ENCODE results near the gene TXK.
"Not testable (repeated sequence)": the region's sequence is repeated elsewhere in the genome, so short reads cannot be mapped to it uniquely, and the experiment has no call there.

Gene TXK
- 18.2 to 31.0 (median 25.7) reads per million in 4 experiments for total RNA-seq

DNA sequence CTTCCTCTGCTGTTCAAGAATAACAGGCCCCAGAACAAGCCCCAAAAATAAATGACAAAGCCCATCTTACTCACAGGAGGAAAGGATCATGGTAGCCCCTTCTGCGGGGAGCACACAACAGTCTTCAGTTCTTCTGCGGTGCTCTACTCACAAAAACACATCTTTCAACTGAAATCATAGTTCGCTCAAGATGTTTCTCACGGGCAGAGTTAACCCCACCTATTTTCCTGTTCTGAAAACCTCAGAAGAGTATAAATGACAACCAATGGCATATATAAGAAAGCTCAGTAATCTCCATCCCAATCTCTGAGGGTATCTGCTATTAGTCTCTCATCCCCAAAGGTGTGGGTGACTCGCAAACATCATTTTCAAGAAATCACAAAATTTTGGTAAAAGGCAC is at the start of gene TXK:
TXK (minus strand) TSS at position 170 of the 400 bp plus-strand sequence; CDS start at position 90, 80 bp downstream.
- DNase-seq: no peak

DNA sequence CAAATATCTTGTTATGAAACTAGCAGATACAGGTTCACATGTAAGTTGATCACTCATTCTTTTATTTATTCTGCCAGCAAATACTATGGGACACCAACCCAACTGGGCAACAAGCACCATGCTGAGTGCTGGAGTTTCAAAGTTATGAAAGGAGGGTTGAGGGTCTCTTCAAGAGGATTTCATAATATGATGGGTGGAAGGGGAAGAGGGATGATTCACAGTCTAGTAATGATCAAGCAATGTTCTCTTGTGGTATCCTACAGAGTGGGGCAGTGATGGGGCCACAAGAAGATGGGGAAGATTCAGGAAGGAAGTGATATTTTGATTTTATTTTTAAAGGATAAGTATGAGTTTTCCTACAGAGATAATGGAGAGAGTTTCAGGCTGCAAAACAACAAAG is 46.2 kb upstream of the TXK start:
- DNase-seq: no peak

DNA sequence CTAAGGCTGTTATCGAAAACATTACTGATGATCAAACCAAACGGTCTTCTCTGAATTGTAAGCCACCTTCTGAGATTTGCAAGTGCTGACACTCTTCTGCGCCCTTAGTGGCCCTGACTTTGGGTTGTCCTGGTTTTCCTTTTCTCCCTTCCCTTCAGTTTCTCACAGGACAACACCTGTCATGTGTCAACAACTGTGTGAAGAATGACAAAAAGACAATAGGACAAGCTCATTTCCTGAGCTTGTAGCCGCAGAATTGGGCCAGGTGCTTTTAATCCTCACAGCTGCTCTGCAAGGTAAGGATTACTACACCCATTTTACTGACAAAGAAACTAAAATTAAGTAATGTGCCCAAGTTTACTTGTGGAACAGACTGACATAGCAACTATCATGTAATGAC is 44.9 kb upstream of the TXK start:
- no peak for DNase-seq

DNA sequence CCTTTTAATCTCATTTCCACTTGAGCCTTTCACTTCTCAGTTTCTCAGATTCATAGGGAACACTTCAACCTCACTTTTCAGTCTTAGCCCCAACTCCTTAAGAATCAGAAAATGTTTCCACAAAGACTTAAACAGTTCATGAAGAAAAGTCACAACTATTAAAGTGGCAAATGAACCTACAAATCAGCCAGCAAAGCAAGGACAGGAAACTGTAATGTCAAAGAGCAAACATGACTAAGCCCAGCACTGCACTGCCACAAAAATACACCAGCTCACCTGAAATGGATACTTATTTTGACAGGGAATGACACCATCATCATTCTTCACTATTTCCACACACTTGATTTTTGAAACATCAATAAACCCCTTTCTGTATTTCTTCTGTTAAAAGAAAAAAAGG is 41.8 kb upstream of the TXK start:
- DNase-seq: no peak

GRCh38 chr4:48175328-48175727 is 41.3 kb upstream of the TXK start:
- no peak for DNase-seq

- no peak for DNase-seq
Measured at GRCh38 chr4:48173056-48173991, 39.3 kb upstream of the TXK start.

DNA sequence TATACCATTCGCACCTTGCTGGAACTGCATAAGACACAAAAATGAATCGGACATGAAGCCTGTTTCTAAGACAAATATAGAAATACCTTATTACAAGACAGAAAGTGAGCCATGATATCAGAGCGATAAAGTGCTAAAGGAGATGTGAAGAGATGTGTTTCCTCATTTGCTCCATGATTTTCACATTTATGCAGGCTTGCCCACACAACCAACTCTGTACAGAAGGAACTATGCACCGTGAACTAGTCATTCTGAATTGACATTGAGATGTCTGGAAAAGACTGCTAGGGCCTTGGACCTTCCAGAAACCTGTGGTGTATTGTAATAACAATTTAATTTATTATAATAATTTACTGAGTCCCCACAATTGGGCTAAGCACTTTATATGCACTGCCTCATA is 38.6 kb upstream of the TXK start:
- DNase-seq: no peak

GRCh38 chr4:48169636-48170035 is 35.6 kb upstream of the TXK start:
- no peak for DNase-seq

- no peak for DNase-seq
Measured at GRCh38 chr4:48167538-48168263, 33.7 kb upstream of the TXK start.

DNA sequence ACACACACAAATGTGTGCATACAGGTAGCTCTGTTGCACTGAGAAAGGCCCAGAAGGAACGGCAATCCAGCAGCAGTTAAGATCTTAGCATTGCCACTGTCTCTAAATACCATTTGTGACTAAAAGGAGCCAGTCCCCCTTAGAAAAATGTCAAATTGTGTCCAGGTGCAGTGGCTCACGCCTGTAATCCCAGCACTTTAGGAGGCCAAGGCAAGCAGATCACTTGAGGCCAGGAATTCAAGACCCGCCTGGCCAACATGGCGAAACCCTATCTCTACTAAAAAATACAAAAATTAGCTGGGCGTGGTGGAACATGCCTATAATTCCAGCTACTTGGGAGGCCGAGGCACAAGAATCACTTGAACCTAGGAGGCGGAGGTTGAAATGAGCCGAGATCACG is 30.5 kb upstream of the TXK start:
- not testable (repeated sequence) for DNase-seq

GRCh38 chr4:48163746-48164145 is 29.7 kb upstream of the TXK start:
- no peak for DNase-seq

DNA sequence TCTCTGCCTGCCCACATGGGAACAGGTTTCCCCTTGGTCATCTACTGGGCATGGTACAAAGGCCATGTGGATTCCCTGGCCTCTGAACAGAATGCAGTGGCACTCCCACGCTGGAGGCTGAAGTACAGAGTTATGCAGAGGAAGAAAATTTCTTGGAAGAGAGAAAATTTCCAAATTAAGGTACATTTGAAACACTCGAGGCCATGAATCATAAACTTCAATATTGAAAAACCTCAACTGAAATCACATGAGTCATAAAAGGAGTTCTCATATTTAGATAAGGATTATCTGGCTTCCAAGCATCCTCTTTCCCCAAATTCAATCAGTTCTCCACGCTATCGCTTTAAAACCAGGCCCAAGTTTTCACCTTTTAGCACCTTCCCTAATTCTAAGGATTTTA is 28.1 kb upstream of the TXK start:
- no peak for DNase-seq

DNA sequence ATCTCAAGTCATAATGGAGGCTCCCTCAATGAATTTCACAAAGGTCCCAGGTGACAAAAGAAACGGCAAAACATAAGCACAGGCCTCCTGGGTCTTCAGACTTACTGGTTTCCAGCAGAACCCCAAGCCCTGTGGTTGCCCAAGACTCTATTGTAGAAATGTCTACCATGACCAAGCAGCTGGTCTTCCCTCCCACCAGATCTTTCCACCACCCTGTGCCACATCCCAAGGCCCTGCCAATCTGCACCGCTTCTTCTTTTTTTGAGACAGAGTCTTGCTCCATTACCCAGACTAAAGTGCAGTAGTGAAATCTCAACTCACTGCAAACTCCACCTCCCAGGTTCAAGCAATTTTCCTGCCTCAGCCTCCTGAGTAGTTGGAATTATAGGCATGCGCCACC is 23.2 kb upstream of the TXK start:
- no peak for DNase-seq

- DNase-seq: no peak
Measured at GRCh38 chr4:48156423-48156822, 22.4 kb upstream of the TXK start.

GRCh38 chr4:48153791-48154550 is 19.9 kb upstream of the TXK start:
- no peak for DNase-seq

DNA sequence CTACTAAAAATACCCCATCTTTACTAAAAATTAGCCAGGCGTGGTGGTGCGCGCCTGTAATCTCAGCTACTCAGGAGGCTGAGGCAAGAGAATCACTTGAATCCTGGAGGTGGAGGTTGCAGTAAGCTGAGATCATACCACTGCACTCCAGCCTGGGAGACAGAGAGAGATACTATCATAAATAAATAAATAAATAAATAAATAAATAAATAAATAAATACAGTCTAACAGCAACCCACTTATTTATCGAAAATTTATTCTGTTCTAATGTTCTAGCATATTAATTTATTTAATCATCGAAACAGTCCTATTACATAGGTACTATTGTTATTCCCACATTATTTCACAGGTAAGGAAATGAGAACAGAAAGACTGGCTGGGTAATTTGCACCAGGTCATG is 18.2 kb upstream of the TXK start:
- DNase-seq: no peak

GRCh38 chr4:48149827-48150370 is 15.8 kb upstream of the TXK start:
- DNase-seq: no peak

GRCh38 chr4:48147621-48148020 is 13.6 kb upstream of the TXK start:
- DNase-seq: no peak

DNA sequence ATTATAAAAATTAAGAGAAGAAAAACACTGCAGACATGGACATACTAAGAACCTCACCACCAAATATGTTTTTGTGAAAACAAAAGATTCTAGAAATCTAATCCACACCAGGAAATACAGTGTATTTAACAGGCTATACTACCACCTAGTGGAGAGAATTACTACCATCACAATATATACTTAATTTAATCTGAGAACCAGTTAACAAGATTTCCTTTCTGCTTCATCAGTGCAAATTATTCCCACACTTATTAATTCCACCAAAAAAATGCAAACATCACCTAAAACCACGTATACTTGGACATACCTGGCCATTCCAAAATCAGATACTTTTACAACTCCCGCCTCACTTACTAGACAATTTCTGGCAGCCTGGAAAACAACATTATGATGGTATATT is 7.0 kb upstream of the TXK start:
- DNase-seq: no peak

DNA sequence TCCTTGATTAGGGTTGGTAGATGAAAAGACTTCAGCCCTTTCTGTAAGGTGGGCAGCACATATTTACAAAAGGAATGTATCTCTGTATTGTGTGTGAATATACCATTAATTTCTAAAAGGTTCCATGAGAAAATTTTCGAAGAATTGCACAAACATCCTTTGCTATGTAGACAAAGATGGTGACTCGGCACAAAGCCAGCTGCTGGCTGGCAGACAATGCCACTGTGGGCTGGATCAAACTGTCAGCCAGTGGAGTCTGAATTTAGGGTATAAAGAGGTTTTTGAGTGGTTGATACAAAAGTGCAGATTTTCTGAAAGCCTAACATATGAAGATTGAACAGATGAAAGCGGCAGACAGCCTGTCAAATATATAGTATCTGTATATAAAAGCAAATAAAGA is 5.6 kb upstream of the TXK start:
- no peak for DNase-seq

GRCh38 chr4:48138936-48139335 is 4.9 kb upstream of the TXK start:
- no peak for DNase-seq

GRCh38 chr4:48138511-48138910 is 4.5 kb upstream of the TXK start:
- DNase-seq: no peak

DNA sequence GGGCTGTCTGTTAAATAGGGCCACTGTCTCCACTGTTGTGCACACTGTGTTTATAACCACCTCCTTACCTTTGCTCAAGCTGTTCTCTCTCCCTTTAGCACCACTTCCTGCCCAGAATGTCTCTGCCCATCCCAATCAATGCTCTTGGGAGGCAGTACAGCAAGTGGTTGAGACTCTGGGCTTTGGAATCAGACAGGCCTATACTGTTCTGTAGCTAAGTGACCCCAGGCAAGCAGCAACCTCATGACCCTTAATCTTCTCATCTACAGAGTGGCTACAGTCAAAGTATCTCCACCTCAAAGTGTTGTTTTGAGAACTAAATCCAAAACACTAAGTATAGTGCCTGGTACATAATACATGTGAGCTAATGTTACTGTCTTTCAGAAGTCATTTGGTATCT is 3.8 kb upstream of the TXK start:
- DNase-seq: no peak
